ENCODE results near the gene SUN2. TPM values are rescaled to one million over a fixed set of nuclear protein-coding genes. Genes with fewer than 3 reads are reported as not detected.

SUN2 gene
- total and polyA plus RNA-seq, 9 of the 15 experiments (the other 6 are each of a cell fraction or from before 2014, with no cell fraction given): 0.11 to 42.6 (median 16.7) TPM

GRCh38 chr22:38699784-38700183 lies 56.0 kb downstream of the SUN2 start (continued):
- no peak for TF ChIP-seq IRF1 (CRISPR knock-in tag; IDR thresholded peaks at IDR 0.05; ENCODE audit: borderline replicate concordance)
- TF ChIP-seq ZNF274 (IDR thresholded peaks at IDR 0.05; ENCODE audit: borderline replicate concordance, low read depth, low read length): no peak
- no peak for TF ChIP-seq ZNF717 (CRISPR knock-in tag; IDR thresholded peaks at IDR 0.05)
- TF ChIP-seq STAT5A (IDR thresholded peaks at IDR 0.05; ENCODE audit: borderline replicate concordance, low read length): no peak
- no peak for TF ChIP-seq HMBOX1 (IDR thresholded peaks at IDR 0.05)
- no peak for TF ChIP-seq COPS2 (conservative IDR thresholded peaks at IDR 0.05)
- no peak for TF ChIP-seq ESRRA (IDR thresholded peaks at IDR 0.05; ENCODE audit: borderline replicate concordance, low read depth)
- TF ChIP-seq GATA2 (CRISPR knock-in tag; IDR thresholded peaks at IDR 0.05): no peak
- TF ChIP-seq FIP1L1 (IDR thresholded peaks at IDR 0.05; ENCODE audit: low read depth, low read length, poor library complexity, severe bottlenecking): no peak
- peak; percentile 70 for TF ChIP-seq PKNOX1 (IDR thresholded peaks at IDR 0.05)
- TF ChIP-seq IRF2 (CRISPR knock-in tag; IDR thresholded peaks at IDR 0.05): no peak
- 0 out of 2 replicates have a peak, but pooled peaks have one; percentile 29 for TF ChIP-seq C11orf30 (IDR thresholded peaks at IDR 0.05; ENCODE audit: low read depth)
- no peak for TF ChIP-seq ARID4B (CRISPR knock-in tag; IDR thresholded peaks at IDR 0.05)
- no peak for TF ChIP-seq E2F5 (CRISPR knock-in tag; IDR thresholded peaks at IDR 0.05)
- TF ChIP-seq CREB5 (CRISPR knock-in tag; IDR thresholded peaks at IDR 0.05): no peak
- no peak for TF ChIP-seq ZNF445 (CRISPR knock-in tag; IDR thresholded peaks at IDR 0.05; ENCODE audit: low read depth)
- no peak for TF ChIP-seq PURB (CRISPR knock-in tag; IDR thresholded peaks at IDR 0.05; ENCODE audit: low read depth)
- TF ChIP-seq BCL6 (CRISPR knock-in tag; IDR thresholded peaks at IDR 0.05): no peak
- no peak for TF ChIP-seq ZNF589 (CRISPR knock-in tag; IDR thresholded peaks at IDR 0.05; ENCODE audit: low read depth)
